Large intestine (tissue), 3 donors: ENCODE data around the gene FMN2. TPM values are rescaled to one million over a fixed set of nuclear protein-coding genes. Genes with fewer than 3 reads are reported as not detected.

Experiments used
- DNase-seq, 2 donors: peaks; one replicate each; pipeline versions ENCODE4 v3.0.0 to v3.0.0-alpha.2; 2013
- H3K27ac ChIP-seq: one replicate; pipeline ENCODE4 v1.5.1; 2013; ENCODE audit warnings: low read length
- H3K27me3 ChIP-seq: 2 replicates; pipeline ENCODE4 v1.6.1; 2013; ENCODE audit warnings: low read length; ENCODE audit not compliant: control insufficient read depth, insufficient read depth
- H3K36me3 ChIP-seq: 2 replicates; pipeline ENCODE4 v1.6.1; 2013; ENCODE audit warnings: low read length; ENCODE audit not compliant: control insufficient read depth, insufficient read depth
- H3K4me1 ChIP-seq: one replicate; pipeline ENCODE4 v1.6.1; 2013; ENCODE audit warnings: low read length; ENCODE audit not compliant: control insufficient read depth, insufficient read depth
- H3K4me3 ChIP-seq: one replicate; pipeline ENCODE4 v1.5.1; 2013; ENCODE audit warnings: low read length
- H3K9me3 ChIP-seq: one replicate; pipeline ENCODE4 v1.6.1; 2013; ENCODE audit warnings: mild to moderate bottlenecking, low read depth, low read length, moderate library complexity; ENCODE audit not compliant: control insufficient read depth
- WGBS: methylation state at CpG from one replicate; pipeline ENCODE4 v1.1.5; 2013; ENCODE audit warnings: low lambda C conversion rate; ENCODE audit not compliant: insufficient coverage; 5-methylcytosine and 5-hydroxymethylcytosine counted together
- polyA plus RNA-seq: library from polyadenylated mRNA; unstranded; fragments of 120-200 nt; gene quantifications from one replicate; pipeline ENCODE4 v1.2.1, GENCODE V29; 2013

The FMN2 gene
- polyA plus RNA-seq, 1 donor, result 1.8 TPM

DNA sequence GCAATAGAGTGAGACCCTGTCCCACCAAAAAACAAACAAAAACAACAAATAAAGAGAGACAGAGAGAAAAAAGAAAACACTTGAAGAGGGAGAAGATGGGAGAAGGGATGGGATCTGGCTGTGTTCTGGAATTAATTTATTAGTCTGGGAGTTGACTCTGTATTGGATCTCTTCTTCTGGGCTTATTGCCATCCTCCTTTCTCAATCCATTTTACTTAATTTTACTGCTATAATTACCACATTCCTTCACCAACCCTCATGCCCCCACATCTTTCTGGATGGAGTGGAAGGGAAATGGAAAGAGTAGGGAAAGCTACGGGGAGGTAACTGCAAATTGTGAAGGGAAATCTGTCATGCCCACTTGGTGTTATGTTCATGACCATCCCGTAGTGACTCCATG is 42.9 kb downstream of the FMN2 start:
- no peak for DNase-seq
- H3K27me3 ChIP-seq, result no peaks in the 10 kb centered on the region
- H3K9me3 ChIP-seq, result no peaks in the 10 kb centered on the region
- H3K4me1 ChIP-seq, result no peaks in the 10 kb centered on the region
- no peak overlapping the region for H3K27ac ChIP-seq
- no peaks in the 10 kb centered on the region for H3K36me3 ChIP-seq
- H3K4me3 ChIP-seq, result no peak overlapping the region
- no CpG with 5 or more reads among the region's 2 CpGs for WGBS

DNA sequence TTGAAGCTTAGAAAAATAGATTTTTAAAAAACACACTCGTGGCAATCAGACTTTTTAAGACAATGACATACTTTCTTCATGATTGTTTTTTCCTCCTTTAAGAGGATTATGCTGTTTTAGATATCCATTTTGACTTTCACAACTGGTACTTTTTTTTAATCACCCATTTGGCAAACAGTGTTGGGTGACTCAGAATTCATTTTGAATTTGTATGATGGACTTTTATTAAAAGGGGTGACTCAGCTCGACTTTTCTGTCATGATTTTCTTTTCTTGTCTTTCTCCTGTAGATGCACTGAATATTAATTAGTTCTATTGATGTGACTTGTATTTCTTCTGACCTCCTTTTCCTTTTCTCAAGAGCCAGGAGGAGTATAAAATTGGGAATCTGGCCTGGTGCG is 44.7 kb downstream of the FMN2 start:
- Histone ChIP-seq H3K27ac (no peak overlapping the region), H3K27me3 (no peaks in the 10 kb centered on the region), H3K36me3 (no peaks in the 10 kb centered on the region), H3K4me3 (no peak overlapping the region), H3K9me3 (no peaks in the 10 kb centered on the region), H3K4me1 (no peaks in the 10 kb centered on the region)
- DNase-seq, result no peak
- 80% methylated on average over 2 of the region's 3 CpGs for WGBS

DNA sequence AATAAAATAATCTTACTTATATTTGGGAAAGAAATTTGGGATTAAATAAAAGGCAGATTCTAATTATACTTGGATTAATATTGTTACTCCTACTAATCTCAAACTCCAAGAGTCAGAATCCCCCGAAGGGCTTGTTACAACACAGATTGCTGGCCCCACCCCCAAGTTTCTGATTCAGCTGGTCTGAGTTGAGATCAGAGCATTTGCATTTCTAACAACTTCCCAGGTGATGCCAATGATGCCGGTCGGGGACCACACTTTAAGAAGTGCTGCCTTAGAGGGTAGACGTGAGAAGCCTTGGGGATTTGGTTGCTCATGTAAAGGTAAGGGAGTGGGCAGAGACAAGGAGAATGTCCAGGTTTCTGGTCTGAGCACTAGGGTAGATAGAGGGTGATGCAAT is 47.2 kb downstream of the FMN2 start:
- WGBS, result no CpG with 5 or more reads among the region's 4 CpGs
- Histone ChIP-seq H3K27me3 (no peaks in the 10 kb centered on the region), H3K27ac (no peak overlapping the region), H3K4me1 (no peaks in the 10 kb centered on the region), H3K4me3 (no peak overlapping the region), H3K9me3 (no peaks in the 10 kb centered on the region), H3K36me3 (no peaks in the 10 kb centered on the region)
- DNase-seq, result no peak

DNA sequence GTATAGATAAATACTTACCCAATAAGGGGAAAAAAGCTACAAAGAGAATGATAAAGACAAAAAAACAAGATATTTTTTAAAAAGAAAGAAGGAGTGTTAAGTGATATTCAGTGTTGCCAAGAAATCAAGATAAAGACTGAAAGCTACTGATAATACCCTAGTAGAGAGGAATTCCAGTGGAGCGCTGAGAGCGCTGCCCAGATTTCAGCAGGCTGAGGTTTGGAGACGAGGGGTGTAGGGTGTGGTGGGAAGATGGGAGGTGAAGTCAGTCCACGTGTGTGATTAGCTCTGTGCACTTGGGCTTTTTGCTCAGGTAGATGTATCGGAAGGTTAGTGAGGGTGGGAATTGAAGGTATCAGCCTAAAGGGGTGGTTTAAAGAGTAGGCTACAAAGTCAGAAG is 47.8 kb downstream of the FMN2 start:
- no peaks in the 10 kb centered on the region for H3K36me3 ChIP-seq
- no peaks in the 10 kb centered on the region for H3K9me3 ChIP-seq
- no peaks in the 10 kb centered on the region for H3K4me1 ChIP-seq
- WGBS, result 100% methylated on average over 3 of the region's 5 CpGs
- DNase-seq, result no peak
- H3K27ac ChIP-seq, result no peak overlapping the region
- H3K27me3 ChIP-seq, result no peaks in the 10 kb centered on the region
- no peak overlapping the region for H3K4me3 ChIP-seq

DNA sequence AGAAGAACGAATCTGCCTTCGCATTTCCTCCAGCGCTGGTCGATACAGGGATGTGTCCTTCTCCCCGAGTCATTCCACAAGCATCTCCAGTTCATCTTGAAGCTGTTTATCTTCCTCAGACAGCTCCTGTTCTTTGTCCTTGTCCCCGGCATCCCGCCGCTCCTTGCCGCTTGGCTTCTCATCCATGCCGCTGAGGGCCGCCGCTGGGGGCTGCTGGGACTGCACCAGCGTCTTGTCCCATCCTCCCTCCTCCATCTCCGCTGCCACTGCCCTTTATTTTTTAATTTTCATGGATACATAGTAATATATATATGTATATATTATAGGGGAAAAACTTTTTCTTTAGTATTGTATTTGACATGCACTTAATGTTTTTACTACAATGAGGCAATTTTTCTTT is 53.4 kb downstream of the FMN2 start:
- Histone ChIP-seq H3K4me3 (no peak overlapping the region), H3K27me3 (no peaks in the 10 kb centered on the region), H3K9me3 (no peaks in the 10 kb centered on the region), H3K36me3 (no peaks in the 10 kb centered on the region), H3K27ac (no peak overlapping the region), H3K4me1 (no peaks in the 10 kb centered on the region)
- 100% methylated on average over 1 of the region's 14 CpGs for WGBS
- DNase-seq, result no peak

DNA sequence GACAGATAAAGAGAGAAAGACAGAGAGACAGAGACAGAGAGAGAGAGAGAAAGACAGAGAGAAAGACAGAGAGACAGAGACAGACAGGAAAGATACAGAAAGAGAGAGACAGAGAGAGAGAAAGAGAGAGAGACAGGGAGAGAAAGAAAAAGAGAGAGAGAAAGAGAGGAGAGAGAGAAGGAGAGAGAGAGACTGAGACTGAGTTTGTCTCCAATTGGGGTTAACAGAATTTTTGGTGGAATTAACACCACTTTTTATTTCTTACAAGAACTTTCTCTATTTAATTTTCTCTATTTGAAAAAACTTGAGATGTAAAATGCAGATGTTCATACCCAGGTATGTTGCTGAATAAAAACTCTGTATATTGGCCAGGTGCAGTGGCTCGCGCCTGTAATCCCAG is 56.6 kb downstream of the FMN2 start:
- no peaks in the 10 kb centered on the region for H3K27me3 ChIP-seq
- H3K4me1 ChIP-seq, result no peaks in the 10 kb centered on the region
- no peaks in the 10 kb centered on the region for H3K36me3 ChIP-seq
- DNase-seq, result no peak
- no CpG with 5 or more reads among the region's 2 CpGs for WGBS
- no peaks in the 10 kb centered on the region for H3K9me3 ChIP-seq
- H3K27ac ChIP-seq, result no peak overlapping the region
- H3K4me3 ChIP-seq, result no peak overlapping the region

DNA sequence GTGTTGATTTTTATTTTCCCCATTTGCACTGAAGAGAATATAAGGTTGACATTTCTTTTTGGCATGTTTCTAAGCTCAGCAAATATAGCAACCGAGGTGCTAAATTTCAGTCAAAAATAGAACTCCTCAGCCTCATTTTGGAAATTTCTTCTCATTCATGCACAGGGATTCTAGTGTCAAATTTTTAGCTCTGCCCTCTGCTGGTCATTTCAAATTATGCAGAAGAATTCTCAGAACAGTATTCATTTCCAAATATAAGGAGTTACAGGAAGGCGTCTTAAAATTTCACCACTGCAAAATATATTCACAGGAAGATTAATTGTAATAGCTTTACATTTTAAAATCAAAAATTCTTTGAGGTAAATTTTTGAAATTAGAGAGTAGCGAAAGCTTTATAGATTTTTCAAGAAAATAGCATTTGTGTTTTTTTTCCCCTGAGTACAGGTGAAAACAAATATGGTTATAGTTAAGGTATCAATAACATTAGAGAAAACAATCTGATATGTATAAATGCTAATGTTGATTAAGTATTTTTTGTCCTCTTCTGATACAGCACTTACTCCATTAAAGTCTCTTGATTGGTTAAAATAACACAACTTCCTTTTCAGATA is 57.9 kb downstream of the FMN2 start:
- 67% methylated on average over 2 of the region's 3 CpGs for WGBS
- Histone ChIP-seq H3K4me1 (no peaks in the 10 kb centered on the region), H3K4me3 (no peak overlapping the region), H3K36me3 (no peaks in the 10 kb centered on the region), H3K9me3 (no peaks in the 10 kb centered on the region), H3K27ac (no peak overlapping the region), H3K27me3 (no peaks in the 10 kb centered on the region)
- DNase-seq, result no peak

DNA sequence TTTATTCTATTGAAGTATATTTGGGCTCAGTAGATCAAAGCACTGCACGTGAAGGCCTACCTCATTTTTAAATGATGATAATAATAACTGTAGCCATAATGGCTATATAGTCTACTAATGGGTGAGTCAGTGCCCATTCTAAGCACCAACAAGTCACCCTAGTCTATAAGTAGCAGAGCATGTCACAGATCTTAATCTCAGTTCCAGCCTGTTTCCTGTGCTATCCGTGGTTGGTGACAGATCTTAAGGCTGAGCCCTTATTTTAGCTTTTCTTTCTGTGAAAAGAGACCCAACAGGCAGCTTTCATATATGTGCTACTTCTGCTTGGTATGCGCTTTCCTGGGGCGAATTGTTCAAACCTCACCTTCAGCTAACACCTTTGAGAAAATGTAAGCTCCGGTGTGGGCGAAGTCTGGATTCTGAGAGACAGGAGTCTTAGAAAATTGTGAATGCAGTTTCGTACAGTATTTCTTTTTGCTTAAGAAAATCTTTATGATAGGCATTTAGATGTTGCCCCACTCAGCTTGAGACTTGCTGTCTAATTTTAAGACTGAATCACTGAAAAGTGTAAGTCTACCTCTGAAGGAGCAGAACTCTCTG is 59.6 kb downstream of the FMN2 start:
- 100% methylated on average over 1 of the region's 7 CpGs for WGBS
- DNase-seq, result no peak
- H3K4me3 ChIP-seq, result no peak overlapping the region
- no peaks in the 10 kb centered on the region for H3K36me3 ChIP-seq
- H3K27ac ChIP-seq, result no peak overlapping the region
- no peaks in the 10 kb centered on the region for H3K27me3 ChIP-seq
- no peaks in the 10 kb centered on the region for H3K9me3 ChIP-seq
- no peaks in the 10 kb centered on the region for H3K4me1 ChIP-seq

DNA sequence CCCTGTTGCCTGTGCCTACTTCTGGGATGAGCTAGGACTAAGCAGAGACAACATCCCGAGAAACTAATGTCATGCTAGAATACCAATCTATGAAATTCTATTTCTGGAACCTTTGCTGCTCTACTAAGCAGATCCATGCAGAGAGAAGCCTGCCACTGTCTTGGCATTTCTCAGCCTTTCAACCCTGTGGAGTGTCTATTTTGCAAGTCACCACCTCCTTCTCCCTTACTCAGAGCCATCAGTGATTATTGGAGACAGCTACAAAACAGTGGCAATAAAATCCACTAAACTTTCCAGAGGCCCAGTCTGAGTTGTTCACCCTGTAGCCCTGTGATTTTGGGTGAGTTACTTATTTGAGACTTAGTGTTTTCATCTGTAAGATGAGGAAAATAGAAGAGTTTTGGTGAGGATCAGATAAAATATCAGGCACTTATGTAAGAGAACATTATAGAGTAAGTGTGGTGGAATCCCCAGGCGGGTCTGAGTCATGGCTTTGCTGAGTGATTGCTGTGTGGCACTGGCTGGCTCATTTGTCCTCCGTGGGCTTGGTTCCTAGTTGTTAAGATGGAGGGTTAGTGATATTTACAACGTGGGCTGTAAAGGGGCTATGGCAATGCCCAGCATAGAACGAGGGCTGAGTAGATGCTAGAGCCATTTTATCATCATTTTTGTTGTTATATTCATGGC is 61.1 kb downstream of the FMN2 start:
- Histone ChIP-seq H3K27me3 (no peaks in the 10 kb centered on the region), H3K27ac (no peak overlapping the region), H3K36me3 (no peaks in the 10 kb centered on the region), H3K9me3 (no peaks in the 10 kb centered on the region), H3K4me3 (no peak overlapping the region), H3K4me1 (no peaks in the 10 kb centered on the region)
- DNase-seq, result no peak
- WGBS, result 86% methylated on average over 1 of the region's 5 CpGs

DNA sequence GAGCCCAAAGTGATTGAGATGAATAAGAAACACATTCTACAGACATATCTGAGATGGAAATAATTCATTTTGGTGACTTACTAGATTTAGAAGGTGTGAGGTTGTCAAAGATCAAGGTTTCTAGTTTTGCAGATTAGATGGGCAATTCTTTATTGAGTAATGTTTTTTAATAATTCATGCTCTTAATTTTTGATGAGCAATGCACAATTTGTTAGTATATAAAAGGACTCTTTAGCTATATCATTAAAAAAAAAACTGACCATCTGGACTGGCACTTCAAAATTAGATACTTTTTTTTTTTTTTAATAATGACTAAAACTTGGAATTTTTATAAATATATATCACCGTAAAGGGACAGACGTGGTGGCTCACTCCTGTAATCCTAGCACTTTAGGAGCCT is 63.9 kb downstream of the FMN2 start:
- H3K4me1 ChIP-seq, result no peaks in the 10 kb centered on the region
- no peak overlapping the region for H3K27ac ChIP-seq
- H3K27me3 ChIP-seq, result no peaks in the 10 kb centered on the region
- no peaks in the 10 kb centered on the region for H3K9me3 ChIP-seq
- H3K4me3 ChIP-seq, result no peak overlapping the region
- no CpG with 5 or more reads among the region's 2 CpGs for WGBS
- no peak for DNase-seq
- no peaks in the 10 kb centered on the region for H3K36me3 ChIP-seq

DNA sequence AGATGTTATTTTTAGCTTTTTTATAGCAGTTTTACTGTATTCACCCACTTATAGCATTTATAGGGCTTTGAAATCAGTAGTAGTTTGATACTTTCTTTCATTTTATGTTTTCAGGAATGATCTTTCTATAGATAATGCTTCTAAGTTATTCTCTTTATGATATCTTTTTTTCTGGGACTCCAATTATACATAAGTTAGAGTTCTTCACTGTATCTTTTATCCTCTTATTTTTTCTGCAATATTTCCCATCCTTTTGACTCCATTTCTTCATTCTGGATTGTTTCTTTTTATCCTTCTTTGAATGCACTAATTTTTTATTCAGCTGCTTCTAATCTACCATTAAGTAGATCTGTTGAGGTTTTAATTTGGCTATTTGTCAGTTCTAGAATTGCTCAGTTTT is 73.1 kb downstream of the FMN2 start:
- H3K27ac ChIP-seq, result no peak overlapping the region
- H3K36me3 ChIP-seq, result no peaks in the 10 kb centered on the region
- no peak for DNase-seq
- H3K27me3 ChIP-seq, result no peaks in the 10 kb centered on the region
- no peaks in the 10 kb centered on the region for H3K9me3 ChIP-seq
- H3K4me3 ChIP-seq, result no peak overlapping the region
- no peaks in the 10 kb centered on the region for H3K4me1 ChIP-seq
